Subcutaneous adipose tissue (tissue), 4 donors: ENCODE results near the gene CCN2. TPM values are rescaled to one million over a fixed set of nuclear protein-coding genes. Genes with fewer than 3 reads are reported as not detected.

Experiments used
- total RNA-seq, 4 donors: library from RNA; depleted of rRNA; stranded (reverse); fragments of >200 nt; gene quantifications; one replicate each; pipeline ENCODE4 v1.1.0, GENCODE V29; 2016
- TF ChIP-seq, protein P1 (sequence below): fragments of 450-650 bp; IDR thresholded peaks from one replicate; pipeline ENCODE4 v1.5.1; 2016; ENCODE audit warnings: low read depth, mild to moderate bottlenecking, control low read depth, antibody characterized with exemption, moderate library complexity

Gene CCN2
- total RNA-seq, 4 donors from 2014 or later, result 81.9 to 165 (median 112) TPM

DNA sequence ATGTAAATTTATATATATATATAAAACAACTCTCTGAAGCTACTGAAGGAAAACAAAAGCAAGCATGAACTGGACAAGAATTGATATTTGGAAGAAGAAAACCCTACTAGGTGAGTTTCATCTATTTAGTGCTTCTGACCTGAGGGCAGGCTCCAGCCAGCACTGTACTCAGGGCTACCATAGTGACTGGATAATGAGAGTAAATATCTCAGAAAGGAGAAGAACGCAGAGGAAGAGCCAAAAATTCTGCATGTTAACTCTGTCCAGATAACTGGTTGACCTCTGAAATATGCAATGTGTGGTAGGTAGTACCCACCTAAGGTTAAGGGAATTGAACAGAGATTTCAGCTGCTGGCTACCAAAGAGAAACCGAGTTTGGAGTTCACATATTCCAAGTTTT is 41.4 kb upstream of the CCN2 start:
- TF ChIP-seq, protein P1, sequence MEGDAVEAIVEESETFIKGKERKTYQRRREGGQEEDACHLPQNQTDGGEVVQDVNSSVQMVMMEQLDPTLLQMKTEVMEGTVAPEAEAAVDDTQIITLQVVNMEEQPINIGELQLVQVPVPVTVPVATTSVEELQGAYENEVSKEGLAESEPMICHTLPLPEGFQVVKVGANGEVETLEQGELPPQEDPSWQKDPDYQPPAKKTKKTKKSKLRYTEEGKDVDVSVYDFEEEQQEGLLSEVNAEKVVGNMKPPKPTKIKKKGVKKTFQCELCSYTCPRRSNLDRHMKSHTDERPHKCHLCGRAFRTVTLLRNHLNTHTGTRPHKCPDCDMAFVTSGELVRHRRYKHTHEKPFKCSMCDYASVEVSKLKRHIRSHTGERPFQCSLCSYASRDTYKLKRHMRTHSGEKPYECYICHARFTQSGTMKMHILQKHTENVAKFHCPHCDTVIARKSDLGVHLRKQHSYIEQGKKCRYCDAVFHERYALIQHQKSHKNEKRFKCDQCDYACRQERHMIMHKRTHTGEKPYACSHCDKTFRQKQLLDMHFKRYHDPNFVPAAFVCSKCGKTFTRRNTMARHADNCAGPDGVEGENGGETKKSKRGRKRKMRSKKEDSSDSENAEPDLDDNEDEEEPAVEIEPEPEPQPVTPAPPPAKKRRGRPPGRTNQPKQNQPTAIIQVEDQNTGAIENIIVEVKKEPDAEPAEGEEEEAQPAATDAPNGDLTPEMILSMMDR, result no peak

DNA sequence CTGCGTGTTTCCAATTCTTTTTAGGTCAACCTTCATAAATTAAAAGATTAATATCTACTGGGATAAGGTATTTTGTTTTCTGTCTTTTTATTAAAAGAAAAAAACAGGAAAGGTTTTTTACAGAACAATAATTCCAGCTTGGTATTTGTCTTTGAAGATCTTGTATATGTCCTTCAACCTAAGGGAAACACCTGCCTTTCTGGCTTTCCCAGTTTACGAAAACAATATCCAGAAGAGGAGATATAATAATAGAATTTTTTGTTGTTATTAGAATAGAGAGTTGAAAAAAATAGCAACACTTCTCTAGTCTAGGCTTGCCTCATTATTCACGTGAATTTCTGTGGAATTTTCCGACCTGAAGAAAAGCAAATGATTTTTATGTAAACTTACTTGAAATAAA is 37.9 kb upstream of the CCN2 start:
- TF ChIP-seq, protein P1, result no peak

DNA sequence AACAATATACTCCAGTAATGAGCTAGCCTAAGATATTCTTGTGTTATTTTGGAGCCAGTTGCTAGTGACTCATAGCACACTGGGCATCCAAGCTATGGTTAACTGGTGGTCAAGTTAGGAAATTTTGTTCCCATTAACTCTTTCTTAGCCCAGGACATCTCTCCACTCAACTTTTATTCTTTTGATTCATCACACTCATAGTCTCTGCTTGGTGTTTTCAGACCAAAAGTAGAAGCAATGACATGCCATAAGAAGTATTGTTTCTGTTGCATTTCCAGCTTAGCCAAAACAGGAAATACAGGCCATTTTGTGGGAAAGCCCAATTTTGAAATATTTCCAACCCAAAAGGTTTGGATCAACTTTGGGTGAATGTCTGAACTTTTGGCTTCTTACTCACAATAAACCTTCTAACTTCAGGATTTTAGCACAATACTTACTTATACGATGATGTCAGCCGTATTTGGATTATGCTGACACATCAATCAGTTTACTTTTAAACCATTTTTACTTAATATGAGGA is 31.6 kb upstream of the CCN2 start:
- TF ChIP-seq, protein P1, result no peak

DNA sequence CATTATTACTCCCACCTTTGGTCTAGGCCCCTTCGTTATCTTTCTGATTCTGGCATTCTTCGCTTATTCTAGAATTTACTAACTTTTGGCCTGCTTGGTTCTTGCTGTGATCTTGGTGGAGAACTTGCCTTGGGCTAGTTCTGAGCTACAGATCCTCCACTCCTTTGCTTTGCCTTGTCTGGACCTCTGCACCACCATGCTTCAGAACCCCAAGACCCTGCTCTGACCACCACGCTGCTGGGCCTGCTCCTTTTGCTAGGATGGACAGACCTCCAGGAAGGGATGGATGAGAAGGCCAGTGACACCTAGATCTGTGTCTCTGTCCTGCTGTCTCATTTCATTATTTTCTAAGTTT is 30.4 kb upstream of the CCN2 start:
- TF ChIP-seq, protein P1, result no peak

DNA sequence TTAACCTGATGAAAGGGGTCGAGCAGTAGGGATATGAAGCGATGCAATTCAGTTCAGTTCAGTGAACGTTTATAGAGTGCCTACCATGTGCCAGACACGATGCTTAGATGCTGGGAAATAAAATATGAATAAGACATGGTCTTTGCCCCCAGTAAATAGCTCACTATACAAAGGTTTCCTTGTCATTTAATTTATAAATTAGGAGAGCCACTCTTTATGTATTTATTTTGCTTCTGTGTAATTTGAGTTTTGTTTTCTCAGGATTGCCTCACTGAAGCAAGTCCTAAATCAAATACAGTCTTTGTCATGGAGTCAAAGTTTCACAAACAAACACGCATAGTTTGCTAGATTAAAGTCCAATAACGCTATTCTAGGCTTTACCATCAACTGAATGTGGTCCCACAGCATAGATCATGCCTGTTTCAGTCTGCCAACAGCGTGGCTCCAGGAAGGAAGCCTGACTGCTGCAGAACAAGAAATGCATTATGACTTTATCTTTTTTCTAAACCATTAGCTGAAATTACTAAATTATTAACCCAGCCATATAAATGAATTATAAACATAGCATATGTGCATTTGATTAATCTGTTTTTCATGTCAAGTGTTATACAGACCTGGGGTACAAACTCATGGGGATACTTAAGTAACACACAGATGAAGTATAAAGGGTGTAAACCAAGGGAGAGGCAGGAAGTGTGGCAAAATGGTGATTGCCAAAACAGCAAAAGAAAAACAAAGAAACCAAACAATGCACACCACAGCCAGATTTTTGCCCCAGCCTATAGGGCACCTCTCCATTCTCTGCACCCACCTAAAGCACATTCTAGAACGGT is 29.8 kb upstream of the CCN2 start:
- TF ChIP-seq, protein P1, result no peak

DNA sequence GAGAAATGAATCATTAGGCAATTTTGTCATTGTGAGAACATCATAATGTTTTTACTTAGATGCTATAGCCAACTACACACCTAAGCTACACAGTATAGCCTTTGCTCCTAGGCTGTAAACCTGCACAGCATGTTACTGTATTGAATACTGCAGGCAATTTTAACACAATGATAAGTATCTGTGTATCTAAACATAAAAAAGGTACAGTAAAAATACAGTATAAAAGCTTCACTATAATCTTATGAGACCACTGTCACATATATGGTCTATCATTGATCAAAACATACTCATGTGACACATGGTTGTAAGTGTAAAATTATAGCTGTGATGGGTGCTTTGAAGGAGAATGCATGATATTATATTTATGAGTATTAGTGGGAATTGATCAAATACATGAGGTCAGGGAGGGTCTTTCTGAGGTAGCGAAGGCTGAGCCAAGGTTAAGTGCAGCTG is 29.2 kb upstream of the CCN2 start:
- TF ChIP-seq, protein P1, result no peak

DNA sequence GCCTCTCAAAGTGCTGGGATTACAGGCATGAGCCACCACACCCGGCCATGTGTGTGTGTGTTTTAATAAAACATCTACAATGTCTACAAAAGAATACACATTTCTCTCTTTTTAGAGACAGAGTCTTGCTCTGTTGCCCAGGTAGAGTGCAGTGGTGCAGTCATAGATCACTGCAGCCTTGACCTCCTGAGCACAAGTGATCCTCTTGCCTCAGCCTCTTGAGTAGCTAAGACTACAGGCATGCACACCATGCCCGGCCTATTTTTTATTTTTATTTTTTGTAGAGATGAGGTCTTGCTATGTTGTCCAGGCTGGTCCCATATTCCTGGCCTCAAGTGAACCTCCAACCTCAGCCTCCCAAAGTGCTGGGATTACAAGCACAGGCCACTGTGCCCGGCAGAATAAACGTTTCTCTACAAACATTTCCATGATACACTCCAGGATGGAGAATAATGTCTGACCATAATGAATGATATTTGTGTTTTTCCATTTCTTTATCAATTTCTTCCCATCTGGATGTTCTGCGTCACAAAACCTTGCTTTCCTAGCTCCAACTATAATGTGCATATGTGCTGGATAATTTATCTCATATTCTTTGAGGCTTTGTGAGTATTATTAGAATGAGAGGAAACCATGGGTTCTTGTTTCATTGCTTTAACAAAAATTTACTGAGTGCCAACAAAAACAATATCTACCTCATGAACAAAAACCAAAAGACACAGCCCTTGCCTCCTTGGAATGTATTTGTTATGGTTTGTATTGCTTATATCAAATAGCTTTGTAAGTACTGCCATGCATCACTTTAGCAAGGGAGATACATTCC is 28.6 kb upstream of the CCN2 start:
- TF ChIP-seq, protein P1, result no peak
